Measurements from ENCODE around the gene ASCL4. TPM values are rescaled to one million over a fixed set of nuclear protein-coding genes. Genes with fewer than 3 reads are reported as not detected.

ASCL4 gene
- total RNA-seq, 1 donor from 2014 or later, result not detected

DNA sequence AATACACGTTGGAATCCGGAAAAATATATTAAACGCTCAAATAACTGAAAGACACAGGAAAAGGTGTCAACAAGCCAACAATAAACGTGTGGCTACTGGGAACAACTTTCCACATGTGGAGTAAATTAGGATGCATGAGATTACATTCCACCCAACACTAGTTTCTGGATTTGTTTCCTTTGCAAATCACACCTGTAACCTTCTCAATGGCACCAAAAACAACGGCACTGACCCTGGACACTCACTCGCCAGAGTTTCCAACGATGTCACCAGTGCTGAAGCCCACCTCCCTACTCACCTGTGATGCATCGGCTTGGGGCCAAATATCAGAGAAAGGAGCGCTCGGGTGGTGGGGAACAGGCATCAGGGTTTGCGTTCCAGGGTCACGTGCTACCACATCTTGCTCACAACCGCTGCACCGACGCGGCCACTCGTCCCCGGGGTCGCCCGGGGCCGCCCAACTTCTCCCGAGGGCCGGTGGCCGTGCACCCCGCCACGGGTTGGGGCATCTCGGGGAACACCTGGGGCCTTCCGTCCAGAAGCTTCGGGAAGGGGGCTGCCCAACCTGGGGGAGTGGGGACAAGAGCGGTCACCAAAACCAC, 14.2 kb upstream of the ASCL4 start:
- H3K27ac Mint-ChIP-seq, result peak overlapping the region; percentile 94
- H3K27me3 Mint-ChIP-seq, result no peaks in the 10 kb centered on the region
- peaks cover 14% of the 10 kb centered on the region for H3K4me1 Mint-ChIP-seq (ENCODE audit: unreplicated experiment)
- no peak for DNase-seq (ENCODE audit: extremely low spot score, unreplicated experiment)
- H3K4me3 Mint-ChIP-seq, result peak overlapping the region; percentile 91
- H3K9me3 Mint-ChIP-seq, result no peaks in the 10 kb centered on the region
- H3K36me3 Mint-ChIP-seq, result peaks cover 5% of the 10 kb centered on the region
- TF ChIP-seq, protein P1, sequence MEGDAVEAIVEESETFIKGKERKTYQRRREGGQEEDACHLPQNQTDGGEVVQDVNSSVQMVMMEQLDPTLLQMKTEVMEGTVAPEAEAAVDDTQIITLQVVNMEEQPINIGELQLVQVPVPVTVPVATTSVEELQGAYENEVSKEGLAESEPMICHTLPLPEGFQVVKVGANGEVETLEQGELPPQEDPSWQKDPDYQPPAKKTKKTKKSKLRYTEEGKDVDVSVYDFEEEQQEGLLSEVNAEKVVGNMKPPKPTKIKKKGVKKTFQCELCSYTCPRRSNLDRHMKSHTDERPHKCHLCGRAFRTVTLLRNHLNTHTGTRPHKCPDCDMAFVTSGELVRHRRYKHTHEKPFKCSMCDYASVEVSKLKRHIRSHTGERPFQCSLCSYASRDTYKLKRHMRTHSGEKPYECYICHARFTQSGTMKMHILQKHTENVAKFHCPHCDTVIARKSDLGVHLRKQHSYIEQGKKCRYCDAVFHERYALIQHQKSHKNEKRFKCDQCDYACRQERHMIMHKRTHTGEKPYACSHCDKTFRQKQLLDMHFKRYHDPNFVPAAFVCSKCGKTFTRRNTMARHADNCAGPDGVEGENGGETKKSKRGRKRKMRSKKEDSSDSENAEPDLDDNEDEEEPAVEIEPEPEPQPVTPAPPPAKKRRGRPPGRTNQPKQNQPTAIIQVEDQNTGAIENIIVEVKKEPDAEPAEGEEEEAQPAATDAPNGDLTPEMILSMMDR (conservative IDR thresholded peaks at IDR 0.05), result no peak

DNA sequence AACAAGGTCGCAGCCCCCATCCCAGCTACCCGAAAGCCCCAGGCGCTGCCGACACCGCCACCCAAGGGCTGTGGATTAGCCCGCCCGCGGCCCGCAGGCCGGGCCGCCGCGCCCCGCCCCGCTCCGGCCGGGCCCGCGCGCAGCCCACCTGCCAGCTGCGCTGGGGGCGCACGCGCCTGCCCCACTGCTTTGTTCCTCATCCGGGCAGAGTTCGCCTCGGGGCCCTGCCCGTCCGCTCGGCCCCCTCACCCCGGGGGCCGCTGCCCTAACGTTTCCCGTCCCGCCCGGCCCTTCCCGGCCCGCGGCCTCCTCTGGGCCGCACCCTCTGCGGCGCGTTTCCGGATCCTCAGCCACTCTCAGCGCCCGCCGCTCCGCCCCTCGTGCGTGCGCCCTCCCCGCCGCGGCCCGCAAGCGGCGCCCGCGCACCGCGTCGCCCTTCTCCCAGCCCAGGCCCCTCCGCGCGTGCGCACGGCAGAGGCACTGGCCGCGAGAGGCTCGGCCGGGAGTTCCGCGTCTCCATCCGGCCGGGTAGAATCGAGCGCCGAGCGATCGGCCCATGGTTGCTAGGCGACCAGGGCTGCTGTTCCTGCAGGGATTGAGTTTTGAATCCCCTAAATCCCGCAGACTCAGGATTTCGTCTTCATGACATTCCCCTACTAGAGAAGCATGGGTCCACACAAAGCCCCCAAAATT, 13.5 kb upstream of the ASCL4 start, which contains the start of gene PRDM4:
PRDM4 (minus strand) TSS at position 329 of the 693 bp plus-strand sequence. CDS start 622 bp downstream, outside the sequence.
- Mint-ChIP-seq H3K36me3 (peaks cover 5% of the 10 kb centered on the region), H3K4me1 (ENCODE audit: unreplicated experiment) (peaks cover 14% of the 10 kb centered on the region), H3K4me3 (peak within 1 kb of the TSS; percentile 91), H3K27me3 (no peaks in the 10 kb centered on the region), H3K9me3 (no peaks in the 10 kb centered on the region), H3K27ac (peak within 1 kb of the TSS; percentile 94)
- peak; percentile 98 for DNase-seq (ENCODE audit: extremely low spot score, unreplicated experiment)
- TF ChIP-seq, protein P1 (conservative IDR thresholded peaks at IDR 0.05), result peak; percentile 52

DNA sequence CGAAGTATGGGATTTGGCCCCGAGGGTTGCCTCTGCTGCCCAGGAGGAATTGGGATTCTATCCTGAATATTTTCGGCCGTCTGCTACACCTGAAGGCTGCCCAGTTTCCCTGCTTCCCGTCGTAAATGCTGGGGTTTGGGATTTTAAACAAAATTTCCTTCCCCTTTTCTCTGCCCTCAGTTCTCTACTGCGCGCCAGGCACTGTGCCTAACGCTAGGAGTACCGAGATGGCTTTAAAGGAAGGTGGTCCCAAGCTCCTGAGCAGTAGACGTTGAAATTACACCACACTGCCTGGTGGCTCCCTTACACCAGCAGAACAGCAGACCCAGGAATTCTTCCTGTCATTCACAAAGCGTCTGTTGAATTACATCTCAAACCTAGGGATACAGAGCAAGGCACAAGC, 13.0 kb upstream of the ASCL4 start:
- Mint-ChIP-seq H3K36me3 (peaks cover 2% of the 10 kb centered on the region), H3K27ac (peak overlapping the region; percentile 78), H3K4me1 (ENCODE audit: unreplicated experiment) (peaks cover 14% of the 10 kb centered on the region), H3K4me3 (peak overlapping the region; percentile 91), H3K9me3 (no peaks in the 10 kb centered on the region), H3K27me3 (peaks cover 4% of the 10 kb centered on the region)
- no peak for DNase-seq (ENCODE audit: extremely low spot score, unreplicated experiment)
- TF ChIP-seq, protein P1 (conservative IDR thresholded peaks at IDR 0.05), result no peak

DNA sequence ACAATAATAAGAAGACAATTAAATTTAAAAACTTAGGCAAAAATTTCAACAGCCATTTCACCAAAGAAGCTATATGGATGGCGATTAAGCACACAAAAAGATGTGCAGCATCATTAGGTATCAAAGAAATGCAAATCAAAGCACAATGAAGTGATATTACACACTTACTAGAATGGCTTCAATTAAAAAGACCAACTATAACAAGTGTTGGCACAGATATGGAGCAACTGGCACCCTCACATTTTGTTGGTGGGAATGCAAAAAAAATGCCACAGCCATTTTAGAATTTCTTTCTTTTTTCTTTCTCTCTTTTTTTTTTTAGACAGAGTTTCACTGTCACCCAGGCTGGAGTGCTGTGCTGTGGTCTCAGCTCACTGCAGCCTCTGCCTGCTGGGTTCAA, 11.6 kb upstream of the ASCL4 start:
- TF ChIP-seq, protein P1 (conservative IDR thresholded peaks at IDR 0.05), result no peak
- Mint-ChIP-seq H3K27me3 (peaks cover 15% of the 10 kb centered on the region), H3K36me3 (no peaks in the 10 kb centered on the region), H3K4me3 (no peak overlapping the region), H3K4me1 (ENCODE audit: unreplicated experiment) (peaks cover 14% of the 10 kb centered on the region), H3K9me3 (no peaks in the 10 kb centered on the region), H3K27ac (no peak overlapping the region)
- DNase-seq (ENCODE audit: extremely low spot score, unreplicated experiment), result no peak

DNA sequence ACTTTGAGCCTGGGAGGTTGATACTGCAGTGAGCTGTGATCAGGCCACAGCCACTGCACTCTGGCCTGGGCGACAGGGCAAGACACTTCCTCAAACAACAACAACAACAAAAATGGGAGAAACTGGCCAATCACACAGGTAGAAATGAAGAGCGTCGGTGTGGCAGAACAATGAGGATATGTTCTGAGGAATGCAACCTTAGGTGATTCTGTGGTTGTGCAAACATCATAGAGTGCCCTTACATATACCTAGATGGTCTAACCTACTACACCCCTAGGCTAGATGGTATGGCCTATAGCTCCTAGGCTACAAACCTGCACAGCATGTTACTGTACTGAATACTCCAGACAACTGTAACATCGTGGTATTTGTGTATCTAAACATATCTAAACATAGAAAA, 9.9 kb upstream of the ASCL4 start:
- TF ChIP-seq, protein P1 (conservative IDR thresholded peaks at IDR 0.05), result no peak
- DNase-seq (ENCODE audit: extremely low spot score, unreplicated experiment), result no peak
- H3K27me3 Mint-ChIP-seq, result peaks cover 15% of the 10 kb centered on the region
- H3K27ac Mint-ChIP-seq, result no peak overlapping the region
- H3K36me3 Mint-ChIP-seq, result no peaks in the 10 kb centered on the region
- peaks cover 11% of the 10 kb centered on the region for H3K4me1 Mint-ChIP-seq (ENCODE audit: unreplicated experiment)
- H3K9me3 Mint-ChIP-seq, result no peaks in the 10 kb centered on the region
- no peak overlapping the region for H3K4me3 Mint-ChIP-seq
